GM19397 (cell line): Measurements from ENCODE around the gene ZNRF1.
A peak's percentile ranks its signal among the peaks of the same experiment; 100 is the strongest.

Source experiments
- ATAC-seq: cut with Tn5 transposase; IDR thresholded peaks from one replicate; pipeline ENCODE4 v1.9.1; 2021; ENCODE audit warnings: mild to moderate bottlenecking, moderate library complexity; ENCODE audit not compliant: unreplicated experiment

The ZNRF1 gene

GRCh38 chr16:75095204-75095621 is 96.4 kb downstream of the ZNRF1 start:
- no peak for ATAC-seq

DNA sequence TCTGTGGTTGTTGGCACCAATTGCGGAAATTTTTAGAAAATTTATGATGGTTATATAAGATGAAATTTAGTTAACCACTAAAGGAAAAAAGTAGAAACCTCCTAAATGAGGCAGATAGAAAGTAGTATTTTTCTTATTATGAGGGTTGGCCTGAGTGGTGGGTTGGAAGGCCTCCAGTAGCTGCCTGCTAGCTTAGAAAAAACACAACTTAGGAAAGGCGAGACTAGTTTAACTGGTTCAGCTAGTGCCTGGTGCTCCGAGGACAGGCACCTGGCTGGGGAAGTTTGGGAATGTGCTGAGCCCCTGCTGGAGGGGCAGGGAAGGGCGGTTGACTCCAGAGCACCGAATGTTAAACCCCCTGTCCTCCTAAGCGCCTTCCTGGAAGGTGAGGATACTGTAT is 97.8 kb downstream of the ZNRF1 start:
- ATAC-seq, result no peak

GRCh38 chr16:75097191-75097761 is 98.5 kb downstream of the ZNRF1 start:
- no peak for ATAC-seq

- ATAC-seq, result peak; percentile 45
Observed at GRCh38 chr16:75097941-75098901, 99.4 kb downstream of the ZNRF1 start.

DNA sequence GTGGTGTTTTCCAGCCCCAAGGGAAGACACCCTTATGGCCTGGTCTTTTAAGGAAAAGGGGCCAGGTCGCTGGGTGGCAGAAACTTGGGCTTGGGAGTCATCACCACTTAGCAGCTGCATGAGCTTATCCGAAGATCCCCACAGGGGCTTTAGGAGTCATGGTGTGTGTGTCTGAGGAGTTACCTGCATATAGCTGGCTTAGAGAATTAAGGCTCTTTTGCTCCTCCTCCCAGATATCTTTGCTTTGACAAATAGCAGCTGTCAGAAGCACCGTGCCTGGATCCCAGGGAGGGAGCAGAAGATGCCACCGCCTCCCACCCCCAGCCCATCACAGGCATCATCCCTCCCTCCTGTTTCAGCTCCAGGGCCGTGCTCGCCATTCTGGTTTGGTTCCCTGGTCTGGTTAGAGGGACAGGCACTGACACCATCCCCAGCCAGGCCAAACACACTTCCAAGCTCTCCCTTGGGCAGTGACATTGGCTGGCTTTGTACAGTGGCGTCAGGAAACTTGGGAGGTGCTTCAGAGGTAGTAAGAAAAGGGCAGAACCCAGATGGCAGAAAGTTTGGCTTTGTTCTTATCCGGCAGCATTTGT is 100.3 kb downstream of the ZNRF1 start:
- ATAC-seq, result no peak

DNA sequence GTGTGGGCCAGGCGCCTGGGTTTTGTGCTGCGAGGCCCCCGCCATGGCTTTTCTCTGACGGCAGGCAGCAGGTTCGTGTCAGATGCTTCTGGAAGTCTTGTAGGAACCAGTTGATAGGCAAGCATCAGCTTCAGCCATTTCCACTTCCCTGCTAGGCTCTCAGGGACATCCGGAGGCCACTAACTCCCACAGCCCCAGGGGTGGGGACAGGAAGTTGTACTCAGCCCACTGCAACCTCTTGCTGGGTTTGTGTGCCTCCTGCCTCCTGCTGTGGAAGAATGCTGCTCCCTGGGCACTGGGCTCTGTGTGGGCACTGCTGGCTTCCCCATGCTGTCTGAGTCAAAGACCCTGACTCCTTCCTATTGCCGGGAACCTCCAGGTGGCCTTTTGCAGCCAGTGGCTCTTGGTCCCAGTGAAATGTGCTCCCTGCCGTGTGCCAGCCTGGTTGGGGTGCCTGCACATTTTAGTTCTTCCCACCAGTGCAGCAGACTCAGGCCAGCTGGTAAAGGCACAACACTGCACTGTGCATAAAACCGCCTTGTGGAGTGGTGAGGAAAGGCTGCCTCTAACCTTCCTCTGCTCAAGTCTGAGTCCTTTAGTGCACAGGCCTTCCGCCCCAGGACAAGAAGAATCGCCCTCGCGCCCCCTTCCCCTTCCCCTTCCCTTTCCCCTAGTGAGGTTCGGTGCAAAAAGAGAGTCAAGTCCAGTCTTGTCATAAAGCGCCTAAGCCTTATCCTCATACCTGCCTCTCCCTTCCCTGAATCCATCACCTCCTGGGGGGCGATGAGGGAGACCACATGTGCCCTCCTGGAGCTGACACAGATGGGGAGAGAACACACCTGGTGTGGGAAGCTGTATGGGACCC is 101.1 kb downstream of the ZNRF1 start:
- ATAC-seq, result no peak

DNA sequence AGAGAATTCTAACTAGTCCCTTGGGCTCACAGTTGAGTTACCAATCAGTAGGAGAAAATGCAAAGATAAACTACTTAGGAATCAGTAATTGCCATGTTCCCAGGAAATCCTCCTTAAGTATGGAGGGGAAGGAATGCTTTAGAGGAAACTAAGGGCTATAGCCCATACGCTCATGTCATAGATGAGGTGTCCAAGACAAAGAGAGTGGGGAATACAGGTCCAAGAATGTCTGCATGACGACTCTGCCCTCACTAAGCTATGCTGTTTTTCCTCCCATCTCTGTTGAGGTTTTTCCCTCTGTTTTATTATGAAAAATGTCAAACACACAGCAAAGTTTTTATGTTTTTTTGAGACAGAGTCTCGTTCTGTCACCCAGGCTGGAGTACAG is 101.8 kb downstream of the ZNRF1 start:
- no peak for ATAC-seq

GRCh38 chr16:75101635-75102034 is 102.8 kb downstream of the ZNRF1 start:
- no peak for ATAC-seq

- no peak for ATAC-seq
Observed at GRCh38 chr16:75102595-75102994, 103.8 kb downstream of the ZNRF1 start.

GRCh38 chr16:75103994-75104393 is 105.2 kb downstream of the ZNRF1 start:
- no peak for ATAC-seq

DNA sequence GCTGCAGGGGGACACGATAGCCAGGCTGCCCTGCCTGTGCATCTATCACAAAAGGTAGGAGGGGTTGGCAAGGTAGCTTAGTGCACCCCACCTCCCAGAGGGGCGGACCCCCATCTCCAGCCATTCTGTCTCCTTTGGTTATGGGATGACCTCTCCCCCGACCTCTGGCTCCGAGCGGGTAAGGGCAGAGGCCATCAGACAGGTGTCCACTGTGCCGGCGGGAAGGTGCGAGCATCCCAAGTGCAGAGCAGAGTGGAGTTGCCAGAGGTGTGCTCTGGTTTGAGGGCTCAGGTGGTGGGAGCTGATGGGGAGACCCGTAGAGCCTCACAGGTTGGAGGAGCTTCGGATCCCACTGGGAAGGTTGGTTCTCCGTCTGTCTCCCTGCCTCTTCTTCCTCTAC is 106.0 kb downstream of the ZNRF1 start:
- ATAC-seq, result no peak

- no peak for ATAC-seq
Observed at GRCh38 chr16:75105306-75106061, 106.7 kb downstream of the ZNRF1 start.

DNA sequence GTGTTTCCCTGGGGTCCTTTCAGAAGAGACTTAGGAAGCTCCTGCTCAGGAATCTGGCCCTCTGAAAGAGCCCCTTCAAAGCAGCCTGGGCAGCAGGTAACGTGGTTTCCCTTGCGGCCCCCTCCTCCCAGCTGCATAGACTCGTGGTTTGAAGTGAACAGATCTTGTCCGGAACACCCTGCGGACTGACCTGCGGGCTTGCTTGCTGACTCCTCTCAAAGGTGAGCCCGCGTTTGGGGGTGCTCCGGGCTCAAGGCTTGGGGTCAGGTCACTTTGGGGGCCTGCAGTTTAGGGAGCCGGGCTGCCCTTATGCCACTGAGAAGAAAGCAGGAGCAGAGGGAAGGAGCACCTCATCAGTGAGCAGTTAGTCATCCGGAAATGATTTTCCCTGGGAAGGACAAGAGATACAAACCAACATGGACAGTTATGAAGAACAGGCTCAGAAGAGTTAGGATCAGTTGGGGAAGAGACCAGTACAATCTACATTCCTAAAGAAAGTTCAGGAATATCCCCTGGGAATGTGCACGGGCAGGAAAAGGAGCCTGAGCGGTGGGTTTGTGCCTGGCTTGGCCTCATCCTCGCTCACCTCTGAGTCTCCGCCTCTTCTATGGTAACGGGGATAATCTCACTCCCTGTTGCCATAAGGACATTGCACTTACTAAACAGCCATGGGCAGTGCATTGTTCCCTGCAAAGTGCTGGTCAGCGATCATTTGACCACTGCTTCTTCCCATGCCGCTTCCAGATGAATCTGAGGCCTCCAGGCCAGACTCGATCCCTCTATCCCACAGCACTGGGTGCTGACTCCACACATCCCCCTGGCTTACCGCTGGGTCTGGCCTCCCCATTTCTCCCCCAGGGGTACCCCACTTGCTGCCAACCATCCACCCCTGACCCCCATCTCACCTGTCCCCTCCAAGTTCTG is 107.8 kb downstream of the ZNRF1 start:
- no peak for ATAC-seq

GRCh38 chr16:75107505-75107904 is 108.7 kb downstream of the ZNRF1 start:
- ATAC-seq, result no peak

GRCh38 chr16:75108792-75109731 is 110.2 kb downstream of the ZNRF1 start:
- ATAC-seq, result no peak

DNA sequence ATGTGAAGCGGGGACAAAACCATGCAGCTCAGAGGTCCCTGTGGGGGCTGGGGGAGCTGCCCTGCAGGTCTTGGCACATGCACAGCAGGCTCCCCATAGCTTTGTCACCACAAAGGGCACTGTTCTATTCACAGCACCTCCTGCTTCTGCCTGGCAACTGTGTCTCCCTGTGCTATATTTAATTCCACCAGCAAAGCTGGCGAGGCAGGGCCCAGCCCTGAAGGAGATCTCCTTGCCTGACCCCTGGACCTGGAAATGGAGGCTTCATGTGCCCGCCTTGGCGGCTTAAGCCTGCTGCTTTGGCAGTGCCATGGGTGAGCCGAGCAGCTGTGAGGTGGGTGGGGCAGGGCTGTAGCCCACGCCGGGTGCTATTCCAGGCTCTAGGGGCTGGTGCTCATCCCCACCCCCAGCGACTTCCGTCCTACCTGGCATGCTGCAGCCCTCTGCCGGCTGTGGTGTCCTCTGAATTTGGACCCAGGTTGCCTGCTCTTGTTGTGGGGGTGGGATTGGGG is 111.0 kb downstream of the ZNRF1 start:
- no peak for ATAC-seq

DNA sequence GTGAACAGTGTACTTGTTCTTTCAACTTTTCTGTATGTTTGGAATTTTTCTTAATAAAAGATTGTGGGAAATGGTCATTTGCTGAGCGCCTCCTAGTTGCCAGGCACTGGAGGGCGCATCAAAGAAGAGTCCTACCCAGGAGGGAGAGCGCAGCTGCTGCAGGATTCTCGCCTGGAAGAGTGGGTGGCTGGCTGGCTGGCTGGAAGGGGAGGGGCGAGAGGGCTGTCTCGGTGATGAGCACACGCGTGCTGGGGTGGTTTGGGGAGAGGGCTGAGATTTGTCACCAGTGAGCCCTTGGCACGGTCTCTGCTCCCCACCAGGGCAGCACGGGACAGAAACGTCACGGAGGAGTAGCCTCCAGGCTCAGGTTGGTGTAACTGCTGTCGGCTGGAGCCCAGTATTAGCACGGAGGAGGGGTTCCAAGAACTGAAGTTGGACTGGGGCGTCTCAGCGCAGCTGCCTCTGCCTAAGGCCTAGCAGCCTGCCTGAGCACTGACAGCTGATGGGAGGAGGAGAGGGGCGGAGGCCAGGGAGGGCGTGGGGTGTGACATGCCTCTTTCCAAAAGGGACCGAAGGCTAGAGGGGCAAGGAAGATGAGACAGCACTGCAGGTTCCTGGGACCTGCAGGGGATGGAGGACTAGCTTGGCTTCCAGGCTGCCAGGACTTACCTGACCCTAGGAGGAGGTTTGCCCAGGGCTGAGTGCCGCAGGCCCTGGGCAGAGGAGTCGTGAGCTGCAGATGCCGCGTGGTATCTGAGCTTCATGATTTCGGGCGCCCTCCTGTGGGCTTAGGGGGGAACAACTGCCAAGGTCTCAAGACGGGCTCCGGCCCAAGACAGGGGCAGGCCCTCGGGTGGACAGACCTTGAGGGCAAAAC is 112.1 kb downstream of the ZNRF1 start:
- peak; percentile 72 for ATAC-seq
